ENCODE measurements around the gene GP9.
"Not testable (repeated sequence)": the region's sequence is repeated elsewhere in the genome, so short reads cannot be mapped to it uniquely, and the experiment has no call there.

The GP9 gene

GRCh38 chr3:129081503-129081902 is 20.9 kb downstream of the GP9 start:
- DNase-seq = no peak

GRCh38 chr3:129082026-129082425 is 21.4 kb downstream of the GP9 start:
- no peak for DNase-seq

GRCh38 chr3:129084501-129084900 is 23.9 kb downstream of the GP9 start:
- no peak for DNase-seq

- no peak for DNase-seq
Observed at GRCh38 chr3:129085165-129085715, 24.7 kb downstream of the GP9 start.

- DNase-seq = no peak
Observed at GRCh38 chr3:129085818-129086217, 25.2 kb downstream of the GP9 start.

GRCh38 chr3:129087138-129087702 is 26.6 kb downstream of the GP9 start:
- no peak for DNase-seq

GRCh38 chr3:129087904-129088303 is 27.3 kb downstream of the GP9 start:
- DNase-seq = not testable (repeated sequence)

- not testable (repeated sequence) for DNase-seq
Observed at GRCh38 chr3:129088312-129088711, 27.7 kb downstream of the GP9 start.

GRCh38 chr3:129095285-129095684 is 34.7 kb downstream of the GP9 start:
- DNase-seq = no peak

- no peak for DNase-seq
Observed at GRCh38 chr3:129100274-129100673, 39.7 kb downstream of the GP9 start.

GRCh38 chr3:129101370-129102138 is 41.0 kb downstream of the GP9 start:
- no peak for DNase-seq

GRCh38 chr3:129103296-129103695 is 42.7 kb downstream of the GP9 start:
- DNase-seq = no peak

GRCh38 chr3:129104051-129104450 is 43.5 kb downstream of the GP9 start:
- DNase-seq = no peak

GRCh38 chr3:129104498-129105079 is 44.0 kb downstream of the GP9 start:
- DNase-seq = no peak

GRCh38 chr3:129105862-129106261 is 45.3 kb downstream of the GP9 start:
- no peak for DNase-seq

GRCh38 chr3:129106320-129106719 is 45.7 kb downstream of the GP9 start:
- DNase-seq = no peak

GRCh38 chr3:129106866-129107565 is 46.4 kb downstream of the GP9 start:
- DNase-seq = no peak

- DNase-seq = no peak
Observed at GRCh38 chr3:129107793-129108192, 47.2 kb downstream of the GP9 start.

- not testable (repeated sequence) for DNase-seq
Observed at GRCh38 chr3:129111076-129111780, 50.6 kb downstream of the GP9 start.

All from activated CD4-positive, alpha-beta T cell treated with anti-CD3 and anti-CD28 coated beads, Interleukin-2, Interleukin-6, amounts not matched to agents 100 ng/mL and 50 ng/mL, durations not matched to agents 16 hours and 8 hours (primary cell).